ENCODE data around the gene EML4. TPM values are rescaled to one million over a fixed set of nuclear protein-coding genes. Genes with fewer than 3 reads are reported as not detected.

EML4 gene
- total and polyA plus RNA-seq, 2 of the 13 experiments (the other 11 are each of a cell fraction or from before 2014, with no cell fraction given), result 243 to 476 TPM

- TF ChIP-seq HMGXB3 (CRISPR knock-in tag; IDR thresholded peaks at IDR 0.05; ENCODE audit: borderline replicate concordance), result 0 out of 2 replicates have a peak, but pooled peaks have one; percentile 41
- TF ChIP-seq RBM39 (IDR thresholded peaks at IDR 0.05; ENCODE audit: low read depth, low read length, poor library complexity, severe bottlenecking), result peak; percentile 71
- TF ChIP-seq SETDB1 (CRISPR knock-in tag; IDR thresholded peaks at IDR 0.05; ENCODE audit: borderline replicate concordance), result no peak
- TF ChIP-seq MLXIP (CRISPR knock-in tag; IDR thresholded peaks at IDR 0.05; ENCODE audit: borderline replicate concordance), result peak; percentile 43; the same call in 1 of the 2 replicates
- TF ChIP-seq ZNF33B (CRISPR knock-in tag; IDR thresholded peaks at IDR 0.05), result no peak
- TF ChIP-seq ZNF280D (CRISPR knock-in tag; IDR thresholded peaks at IDR 0.05), result peak; percentile 98
- TF ChIP-seq TCF7L2 (IDR thresholded peaks at IDR 0.05; ENCODE audit: low read depth, low read length), result peak; percentile 45; the same call in 1 of the 2 replicates
- peak; percentile 87; the same call in 1 of the 2 replicates for TF ChIP-seq ZC3H13 (CRISPR knock-in tag; IDR thresholded peaks at IDR 0.05)
- TF ChIP-seq ATF1 (CRISPR knock-in tag; IDR thresholded peaks at IDR 0.05), result no peak
- TF ChIP-seq AGO2 (optimal IDR thresholded peaks at IDR 0.05; ENCODE audit: low read depth, low read length), result peak; percentile 50
- peak; percentile 77; the same call in 1 of the 2 replicates for TF ChIP-seq ZNF180 (CRISPR knock-in tag; IDR thresholded peaks at IDR 0.05; ENCODE audit: borderline replicate concordance, low read depth)
- 0 out of 2 replicates have a peak, but pooled peaks have one; percentile 71 for TF ChIP-seq ZNF44 (CRISPR knock-in tag; IDR thresholded peaks at IDR 0.05)
- peak; percentile 98 for TF ChIP-seq CCDC6 (CRISPR knock-in tag; IDR thresholded peaks at IDR 0.05)
- TF ChIP-seq ZNF34 (CRISPR knock-in tag; IDR thresholded peaks at IDR 0.05; ENCODE audit: borderline replicate concordance), result no peak; the same call in 1 of the 2 replicates
- TF ChIP-seq FOXK2 (IDR thresholded peaks at IDR 0.05), result peak; percentile 41; the same call in 1 of the 2 replicates
- no peak for TF ChIP-seq ZBTB8A (CRISPR knock-in tag; IDR thresholded peaks at IDR 0.05; ENCODE audit: borderline replicate concordance, low read depth)
- TF ChIP-seq IKZF1 (IDR thresholded peaks at IDR 0.05), result no peak
Measured at GRCh38 chr2:42132966-42133641, 36.0 kb upstream of the EML4 start (continued).

Measured in HepG2 (cell line).